GM13977 (cell line): ENCODE data around the gene ZNF513.
"Not testable (repeated sequence)": the region's sequence is repeated elsewhere in the genome, so short reads cannot be mapped to it uniquely, and the experiment has no call there.

ENCODE experiments used
- DNase-seq: peaks from one replicate; pipeline ENCODE4 v3.0.0; 2012; ENCODE audit warnings: low spot score
- CTCF ChIP-seq: IDR thresholded peaks from 2 replicates; pipeline ENCODE4 v1.5.1; 2012; ENCODE audit warnings: mild to moderate bottlenecking, control low read depth; ENCODE audit not compliant: insufficient read depth; ENCODE audit errors: extremely low read depth, missing control alignments
- in situ Hi-C: fragments of 300-500 bp; cut with MboI; formaldehyde crosslinking; loops from one replicate; pipeline ENCODE4 v1.12.0; 2022; ENCODE audit warnings: low sequenced_read_pairs, low pct_unique_long_range_greater_than_20kb, mixed read lengths, inconsistent platforms; ENCODE audit not compliant: unreplicated experiment

ZNF513 gene

DNA sequence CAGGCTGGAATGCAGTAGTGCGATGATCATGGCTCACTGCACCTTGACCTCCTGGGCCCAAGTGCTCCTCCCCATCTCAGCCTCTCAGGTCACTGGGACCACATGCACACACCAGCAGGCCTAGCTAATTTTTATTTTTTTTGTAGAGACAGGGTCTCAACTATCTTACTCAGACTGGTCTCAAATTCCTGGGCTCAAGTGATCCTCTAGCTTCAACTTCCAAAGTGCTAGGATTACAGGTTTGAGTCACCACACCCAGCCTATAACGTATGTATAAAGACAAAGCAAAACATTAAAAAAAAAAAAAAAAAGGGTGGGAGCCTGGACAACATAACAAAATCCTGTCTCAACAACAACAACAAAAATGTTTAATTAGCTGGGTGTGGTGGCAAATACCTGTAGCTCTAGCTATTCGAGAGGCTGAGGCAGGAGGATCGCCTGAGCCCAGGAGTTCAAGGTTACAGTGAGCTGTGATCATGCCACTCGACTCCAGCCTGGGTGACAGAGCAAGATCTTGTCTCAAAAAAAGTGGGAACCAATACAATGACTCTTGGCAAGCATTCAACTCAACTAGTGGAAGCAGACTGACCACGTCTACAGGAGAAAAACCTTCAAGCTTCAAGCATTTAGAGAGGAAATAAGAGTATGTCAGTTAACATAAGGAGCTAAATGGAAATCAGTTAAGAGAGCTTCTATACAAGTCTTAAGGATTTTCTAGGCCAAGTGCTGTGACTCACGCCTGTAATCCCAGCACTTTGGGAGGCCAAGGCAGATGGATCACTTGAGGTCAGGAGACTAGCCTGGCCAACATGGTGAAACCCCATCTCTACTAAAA is 26.6 kb downstream of the ZNF513 start:
- no peak for DNase-seq
- in situ Hi-C loops = no loop called here
- TF ChIP-seq CTCF = no peak

DNA sequence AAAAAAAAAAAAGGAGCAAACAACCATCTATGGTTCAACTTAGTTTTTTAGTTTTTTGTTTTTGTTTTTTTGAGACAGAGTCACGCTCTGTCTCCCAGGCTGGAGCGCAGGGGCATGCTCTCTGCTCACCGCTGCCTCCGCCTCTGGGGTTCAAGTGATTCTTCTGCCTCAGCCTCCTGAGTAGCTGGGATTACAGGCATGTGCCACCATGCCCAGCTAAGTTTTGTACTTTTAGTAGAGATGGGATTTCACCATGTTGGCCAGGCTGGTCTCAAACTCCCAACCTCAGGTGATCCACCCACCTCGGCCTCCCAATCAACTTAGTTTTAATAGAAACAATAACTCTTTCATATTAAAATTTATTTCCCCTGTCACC is 27.2 kb downstream of the ZNF513 start:
- DNase-seq, in situ Hi-C loops: not testable (repeated sequence)

DNA sequence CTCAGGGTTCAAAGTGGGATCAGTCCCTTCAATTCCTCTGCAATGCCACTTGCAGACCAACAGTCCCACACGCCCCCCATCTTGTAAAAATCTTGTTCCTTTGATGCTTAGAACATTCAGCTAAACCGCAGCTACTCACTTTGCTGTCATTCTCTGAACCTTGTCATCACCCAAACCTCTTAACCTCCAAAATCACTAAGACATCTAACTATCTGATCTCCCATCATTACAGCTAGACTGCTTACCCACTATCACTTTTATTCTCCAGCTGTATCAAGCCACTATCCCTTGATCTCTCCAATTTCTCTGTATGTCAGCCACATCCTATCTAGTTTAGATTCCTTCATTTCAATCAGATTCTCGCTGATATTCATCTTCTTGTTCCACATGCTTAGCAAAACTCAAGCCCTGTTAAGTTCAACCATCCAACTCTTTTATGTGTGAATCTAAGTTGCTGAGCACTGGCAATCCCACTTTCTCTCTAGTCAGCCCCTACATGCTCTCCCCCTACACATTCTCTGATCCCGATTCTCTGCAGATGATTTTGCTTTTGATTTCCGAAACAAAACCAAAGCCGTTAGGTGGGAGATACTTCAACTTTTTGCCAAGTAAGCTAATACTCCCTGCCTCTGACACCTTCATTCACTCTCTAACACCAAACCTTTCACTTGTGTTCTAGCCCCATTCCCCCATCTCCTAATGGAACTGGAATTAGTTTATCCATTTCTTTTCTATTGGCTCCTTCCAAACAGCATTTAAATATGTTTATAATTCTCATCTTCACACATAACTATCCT is 28.5 kb downstream of the ZNF513 start:
- TF ChIP-seq CTCF = no peak
- no peak for DNase-seq
- in situ Hi-C loops = no loop called here

- in situ Hi-C loops = no loop called here
- no peak for TF ChIP-seq CTCF
- no peak for DNase-seq
Measured at GRCh38 chr2:27350106-27350693, 30.3 kb downstream of the ZNF513 start.

DNA sequence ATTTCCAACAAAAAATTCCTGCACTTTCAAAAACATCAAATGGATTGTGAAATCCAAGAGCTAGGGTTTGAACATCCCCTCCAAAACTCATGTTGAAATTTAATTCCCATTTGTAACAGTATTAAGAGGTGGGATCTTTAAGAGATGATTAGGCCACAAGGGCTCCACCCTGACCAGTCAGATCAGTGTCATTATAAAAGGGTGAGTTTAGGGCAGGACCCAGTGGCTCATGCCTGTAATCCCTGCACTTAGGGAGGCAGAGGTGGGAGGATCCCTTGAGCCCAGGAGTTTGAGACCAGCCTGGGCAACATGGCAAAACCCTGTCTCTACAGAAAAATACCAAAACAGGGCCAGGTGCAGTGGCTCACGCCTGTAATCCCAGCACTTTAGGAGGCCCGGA is 32.9 kb downstream of the ZNF513 start:
- TF ChIP-seq CTCF = no peak
- DNase-seq = no peak
- in situ Hi-C loops = no loop called here

DNA sequence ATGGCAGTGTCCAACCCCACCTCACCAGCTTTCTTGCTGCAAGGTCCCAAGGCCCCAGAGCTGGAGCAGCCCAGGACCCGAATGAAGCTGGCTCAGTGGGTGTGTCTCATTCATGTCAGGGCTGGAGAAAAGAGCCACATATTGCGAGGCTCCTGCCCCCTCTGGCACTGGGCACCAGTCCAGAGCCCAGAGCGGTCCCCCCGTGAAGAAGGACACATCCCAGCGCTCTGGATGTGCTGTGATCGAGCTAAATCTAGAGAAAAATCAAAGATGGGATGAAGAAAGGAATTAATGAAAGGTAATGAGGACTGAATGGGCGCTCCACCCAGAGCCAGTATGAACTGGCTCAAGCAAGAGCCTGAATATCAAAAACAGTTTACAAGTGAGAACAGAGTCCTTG is 44.4 kb downstream of the ZNF513 start:
- in situ Hi-C loops = no loop called here
- no peak for TF ChIP-seq CTCF
- no peak for DNase-seq

DNA sequence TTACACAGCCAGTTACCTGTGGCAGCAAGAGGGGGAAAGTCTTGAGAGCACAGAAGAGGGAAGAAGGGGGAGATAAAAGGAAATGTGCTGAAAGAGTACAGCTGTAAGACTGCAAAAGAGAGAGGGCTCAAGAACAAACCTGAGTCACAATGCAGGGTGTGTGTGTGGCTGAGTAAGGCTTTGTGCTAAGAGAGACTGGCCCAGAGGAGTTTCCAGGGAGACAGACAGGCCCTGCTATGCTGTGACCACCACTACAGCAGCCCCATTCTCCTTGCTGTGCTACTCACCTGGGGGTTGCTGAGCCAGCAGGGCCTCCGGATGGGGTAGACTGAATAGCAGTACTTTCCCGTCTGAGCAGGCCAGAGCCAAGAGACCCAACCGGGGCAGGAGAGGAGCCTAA is 45.2 kb downstream of the ZNF513 start:
- in situ Hi-C loops = no loop called here
- TF ChIP-seq CTCF = no peak
- no peak for DNase-seq
